DND-41 (cell line): Measurements from ENCODE around the gene MUC6.

ENCODE experiments used
- CTCF ChIP-seq: IDR thresholded peaks from 2 replicates; pipeline ENCODE4 v1.5.1; 2012; ENCODE audit warnings: borderline replicate concordance, low read length, moderate library complexity, mild to moderate bottlenecking; ENCODE audit not compliant: poor library complexity, severe bottlenecking; ENCODE audit errors: extremely low read depth
- EZH2 ChIP-seq: IDR thresholded peaks from 3 replicates; pipeline ENCODE4 v1.6.1; 2012; ENCODE audit warnings: borderline replicate concordance, low read depth, mild to moderate bottlenecking, moderate library complexity, low read length, inconsistent platforms; ENCODE audit not compliant: severe bottlenecking

GRCh38 chr11:1028291-1028540 is 8.3 kb downstream of the MUC6 start:
- no peak for TF ChIP-seq CTCF
- no peak for TF ChIP-seq EZH2
